Chondrocyte (in vitro differentiated cells): Measurements from ENCODE around the gene CDC42SE1. TPM values are rescaled to one million over a fixed set of nuclear protein-coding genes. Genes with fewer than 3 reads are reported as not detected.

Source experiments
- DNase-seq: peaks from one replicate; pipeline ENCODE4 v3.0.0; 2021; ENCODE audit warnings: mixed read lengths, low spot score
- H3K27ac Mint-ChIP-seq: one replicate; pipeline ENCODE4 v1.8.0; 2021; ENCODE audit warnings: mild to moderate bottlenecking, moderate library complexity, mixed read lengths; ENCODE audit not compliant: unreplicated experiment
- H3K27me3 Mint-ChIP-seq: 2 replicates; pipeline ENCODE4 v1.8.0; 2021; ENCODE audit warnings: low read depth, mixed read lengths
- H3K36me3 Mint-ChIP-seq: 2 replicates; pipeline ENCODE4 v1.8.0; 2021; ENCODE audit warnings: low read depth, mixed read lengths
- H3K4me1 Mint-ChIP-seq: 2 replicates; pipeline ENCODE4 v1.8.0; 2021; ENCODE audit warnings: low read depth, mild to moderate bottlenecking, mixed read lengths
- H3K4me3 Mint-ChIP-seq: one replicate; pipeline ENCODE4 v1.8.0; 2021; ENCODE audit warnings: mild to moderate bottlenecking, moderate library complexity, mixed read lengths; ENCODE audit not compliant: unreplicated experiment
- H3K9me3 Mint-ChIP-seq: 2 replicates; pipeline ENCODE4 v1.8.0; 2021; ENCODE audit warnings: low read depth, mixed read lengths
- total RNA-seq: library from RNA; stranded (reverse); gene quantifications from 3 replicates; pipeline ENCODE4 v1.2.1, GENCODE V29; 2021
- TF ChIP-seq, protein P1 (sequence below): fragments of 200-600 bp; sonication (generic); IDR thresholded peaks from 2 replicates; pipeline ENCODE4 v1.5.0; 2021; ENCODE audit warnings: antibody characterized with exemption, mild to moderate bottlenecking, moderate library complexity

CDC42SE1 gene
- total RNA-seq, 1 donor from 2014 or later = 76.6 TPM

DNA sequence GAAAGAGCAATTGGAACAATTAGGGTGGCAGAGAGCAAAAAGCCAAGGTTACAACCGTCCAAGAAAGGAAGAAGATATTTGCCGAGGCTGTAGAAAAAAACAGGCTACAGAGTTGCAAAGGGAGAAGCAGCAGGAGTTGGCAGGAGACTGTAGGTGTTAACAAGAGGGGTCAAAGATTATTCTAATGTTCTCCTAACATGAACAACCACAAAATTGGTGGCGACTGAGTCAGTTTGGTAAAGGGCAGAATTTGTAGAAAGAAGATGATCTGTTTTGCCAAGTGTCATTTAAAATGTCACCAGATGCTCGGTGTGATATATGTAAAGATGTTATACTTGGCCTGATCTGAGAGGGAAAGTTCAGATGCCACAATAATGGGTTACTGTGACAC is 51.6 kb downstream of the CDC42SE1 start:
- TF ChIP-seq, protein P1, sequence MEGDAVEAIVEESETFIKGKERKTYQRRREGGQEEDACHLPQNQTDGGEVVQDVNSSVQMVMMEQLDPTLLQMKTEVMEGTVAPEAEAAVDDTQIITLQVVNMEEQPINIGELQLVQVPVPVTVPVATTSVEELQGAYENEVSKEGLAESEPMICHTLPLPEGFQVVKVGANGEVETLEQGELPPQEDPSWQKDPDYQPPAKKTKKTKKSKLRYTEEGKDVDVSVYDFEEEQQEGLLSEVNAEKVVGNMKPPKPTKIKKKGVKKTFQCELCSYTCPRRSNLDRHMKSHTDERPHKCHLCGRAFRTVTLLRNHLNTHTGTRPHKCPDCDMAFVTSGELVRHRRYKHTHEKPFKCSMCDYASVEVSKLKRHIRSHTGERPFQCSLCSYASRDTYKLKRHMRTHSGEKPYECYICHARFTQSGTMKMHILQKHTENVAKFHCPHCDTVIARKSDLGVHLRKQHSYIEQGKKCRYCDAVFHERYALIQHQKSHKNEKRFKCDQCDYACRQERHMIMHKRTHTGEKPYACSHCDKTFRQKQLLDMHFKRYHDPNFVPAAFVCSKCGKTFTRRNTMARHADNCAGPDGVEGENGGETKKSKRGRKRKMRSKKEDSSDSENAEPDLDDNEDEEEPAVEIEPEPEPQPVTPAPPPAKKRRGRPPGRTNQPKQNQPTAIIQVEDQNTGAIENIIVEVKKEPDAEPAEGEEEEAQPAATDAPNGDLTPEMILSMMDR = peak; percentile 10
- peak overlapping the region; percentile 96 for H3K4me3 Mint-ChIP-seq
- no peaks in the 10 kb centered on the region for H3K27me3 Mint-ChIP-seq
- DNase-seq = no peak
- H3K27ac Mint-ChIP-seq = peak overlapping the region; percentile 96
- H3K4me1 Mint-ChIP-seq = peaks cover 65% of the 10 kb centered on the region
- H3K9me3 Mint-ChIP-seq = no peaks in the 10 kb centered on the region
- no peaks in the 10 kb centered on the region for H3K36me3 Mint-ChIP-seq

DNA sequence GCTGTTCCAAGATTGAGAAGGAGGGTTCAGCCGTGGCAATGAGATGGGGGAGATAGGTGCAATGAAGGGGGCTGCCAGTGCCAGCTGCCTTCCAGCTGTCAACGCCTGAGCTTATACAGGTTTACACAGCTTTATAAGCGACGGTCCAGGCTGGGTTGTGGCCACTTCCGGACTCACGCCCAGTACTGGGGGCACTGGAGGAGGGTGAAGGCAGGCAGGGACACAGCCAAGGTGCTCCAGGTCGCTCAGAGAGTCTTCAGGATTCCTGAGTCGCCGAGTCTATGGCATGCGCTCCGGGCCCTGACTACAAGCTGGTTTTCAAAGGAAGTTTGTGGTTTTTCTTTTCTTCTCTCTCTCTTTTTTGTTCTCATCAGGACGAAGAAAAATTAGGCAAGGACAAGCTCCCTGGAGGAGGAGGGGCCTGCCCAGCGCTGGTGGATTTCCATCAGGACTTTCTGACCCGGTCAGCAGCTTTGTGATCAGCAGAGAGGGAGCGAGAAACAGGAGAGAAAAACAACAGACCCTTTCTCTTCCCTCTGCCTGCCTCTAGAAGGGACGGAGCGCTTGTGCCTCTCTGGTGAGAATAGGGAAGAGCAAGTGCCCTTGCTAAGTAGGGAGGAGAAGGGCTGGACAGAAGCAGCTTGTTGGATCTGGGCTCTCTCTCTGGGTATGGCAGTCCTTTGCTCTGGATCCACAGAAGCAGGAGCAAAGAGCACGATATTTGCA is 52.9 kb downstream of the CDC42SE1 start, which contains the start of gene MINDY1:
MINDY1 (minus strand) TSS at position 576 of the 726 bp plus-strand sequence. CDS start 4,285 bp downstream, outside the sequence.
- no peak for DNase-seq
- TF ChIP-seq, protein P1 = peak; percentile 74
- Mint-ChIP-seq H3K27me3 (no peaks in the 10 kb centered on the region), H3K4me3 (peak within 1 kb of the TSS; percentile 96), H3K9me3 (no peaks in the 10 kb centered on the region), H3K27ac (peak within 1 kb of the TSS; percentile 96), H3K4me1 (peaks cover 61% of the 10 kb centered on the region), H3K36me3 (peaks cover 8% of the 10 kb centered on the region)

DNA sequence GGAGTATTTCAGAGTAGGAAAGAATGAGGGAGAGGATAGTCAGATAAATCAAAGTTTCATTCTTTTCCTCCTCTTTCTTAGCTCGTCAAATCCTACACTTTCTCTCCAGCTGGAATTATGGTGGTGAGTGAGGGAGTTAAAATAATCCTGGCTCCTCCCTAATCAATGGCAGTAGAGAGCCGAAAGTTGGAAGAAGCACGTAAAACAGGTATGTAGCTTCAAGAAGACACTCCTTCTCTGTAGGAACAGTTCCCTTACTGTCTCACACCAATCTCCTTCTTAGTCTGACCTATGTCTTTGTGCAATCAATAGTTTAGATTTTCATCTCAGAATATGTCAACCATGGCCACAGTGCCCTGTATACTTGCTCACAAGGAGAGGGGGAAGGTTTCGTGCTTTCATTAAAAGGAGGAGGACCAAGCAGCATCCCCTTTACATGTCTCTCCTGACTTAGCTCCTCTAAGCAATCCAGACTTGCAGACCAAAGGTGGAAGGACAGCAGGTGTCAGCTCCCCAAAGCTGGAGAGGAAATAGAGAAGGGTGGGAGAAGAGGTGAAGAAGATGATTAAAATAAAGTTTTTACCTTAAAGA is 53.6 kb downstream of the CDC42SE1 start:
- peak overlapping the region; percentile 96 for H3K4me3 Mint-ChIP-seq
- H3K27ac Mint-ChIP-seq = peak overlapping the region; percentile 96
- H3K27me3 Mint-ChIP-seq = no peaks in the 10 kb centered on the region
- H3K9me3 Mint-ChIP-seq = no peaks in the 10 kb centered on the region
- DNase-seq = no peak
- TF ChIP-seq, protein P1 = no peak
- H3K4me1 Mint-ChIP-seq = peaks cover 55% of the 10 kb centered on the region
- peaks cover 10% of the 10 kb centered on the region for H3K36me3 Mint-ChIP-seq

DNA sequence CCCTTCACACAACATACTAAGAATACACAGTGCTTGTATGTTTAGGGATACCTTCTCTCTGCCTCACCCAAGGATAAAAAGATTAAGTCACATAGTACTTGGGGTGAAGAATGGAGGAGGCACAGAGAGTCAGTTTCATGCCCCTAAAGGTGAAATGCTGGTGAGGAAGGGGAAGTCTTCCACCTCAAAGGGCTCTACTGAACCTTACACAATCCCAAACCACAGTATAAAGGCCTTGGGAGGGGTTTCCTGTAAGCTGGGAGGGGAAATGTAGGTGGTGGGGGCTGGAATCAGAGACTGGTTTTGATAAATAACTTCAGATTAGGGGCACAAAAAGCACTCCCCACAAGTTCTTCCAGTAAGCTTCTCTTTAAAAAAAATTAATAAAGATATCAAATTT is 56.2 kb downstream of the CDC42SE1 start:
- Mint-ChIP-seq H3K27me3 (no peaks in the 10 kb centered on the region), H3K27ac (no peak overlapping the region), H3K4me3 (no peak overlapping the region), H3K4me1 (peaks cover 46% of the 10 kb centered on the region), H3K9me3 (no peaks in the 10 kb centered on the region), H3K36me3 (peaks cover 10% of the 10 kb centered on the region)
- TF ChIP-seq, protein P1 = no peak
- no peak for DNase-seq

DNA sequence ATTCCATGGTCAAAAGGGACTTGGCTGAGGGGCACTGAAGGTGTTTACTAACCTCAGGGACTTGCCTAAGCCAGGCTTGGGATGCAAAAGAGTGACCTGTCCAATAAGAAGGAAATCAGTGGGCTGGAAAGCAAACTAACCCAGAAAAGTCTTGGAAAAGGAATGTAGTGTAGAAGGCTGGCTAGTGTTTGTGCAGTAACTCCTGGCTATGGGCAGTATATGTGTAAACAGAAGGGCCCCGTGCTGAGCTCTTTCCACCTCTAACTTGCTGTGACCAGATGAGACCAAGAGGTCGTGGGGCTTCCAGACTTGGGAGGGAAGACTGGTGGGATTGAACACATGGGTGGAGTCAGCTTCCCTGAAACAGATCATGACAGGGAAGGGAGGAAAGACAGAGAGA is 56.8 kb downstream of the CDC42SE1 start:
- H3K4me3 Mint-ChIP-seq = no peak overlapping the region
- H3K9me3 Mint-ChIP-seq = no peaks in the 10 kb centered on the region
- H3K27me3 Mint-ChIP-seq = no peaks in the 10 kb centered on the region
- TF ChIP-seq, protein P1 = no peak
- peaks cover 10% of the 10 kb centered on the region for H3K36me3 Mint-ChIP-seq
- peaks cover 41% of the 10 kb centered on the region for H3K4me1 Mint-ChIP-seq
- no peak for DNase-seq
- no peak overlapping the region for H3K27ac Mint-ChIP-seq
